Stimulated activated naive CD4-positive, alpha-beta T cell treated with Interleukin-2 at 50 U/mL for 16 hours (primary cell): ENCODE results near the gene PPP3CA.

Experiments
- DNase-seq: peaks from one replicate; lab custom pipeline; 2025; lab: John Stamatoyannopoulos, UW

Gene PPP3CA

DNA sequence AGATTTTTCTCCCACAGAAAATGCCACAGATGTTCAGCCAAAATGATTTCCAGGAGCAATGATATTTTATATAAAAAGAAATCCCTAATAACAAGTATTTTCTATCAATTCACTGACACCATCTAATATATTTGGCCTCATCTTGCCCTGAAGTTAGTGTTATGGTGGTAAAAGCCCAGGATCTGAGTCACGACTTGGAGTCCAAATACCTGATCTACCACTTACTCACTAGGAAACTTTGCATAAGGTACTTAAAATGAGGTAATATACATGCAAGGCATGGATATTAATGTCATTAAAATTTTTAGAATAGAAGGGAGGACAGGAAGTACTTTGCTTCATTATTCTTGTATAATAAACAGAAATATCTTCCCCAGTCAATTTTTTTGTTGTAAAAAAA is 16.3 kb downstream of the PPP3CA start:
- DNase-seq, result no peak

DNA sequence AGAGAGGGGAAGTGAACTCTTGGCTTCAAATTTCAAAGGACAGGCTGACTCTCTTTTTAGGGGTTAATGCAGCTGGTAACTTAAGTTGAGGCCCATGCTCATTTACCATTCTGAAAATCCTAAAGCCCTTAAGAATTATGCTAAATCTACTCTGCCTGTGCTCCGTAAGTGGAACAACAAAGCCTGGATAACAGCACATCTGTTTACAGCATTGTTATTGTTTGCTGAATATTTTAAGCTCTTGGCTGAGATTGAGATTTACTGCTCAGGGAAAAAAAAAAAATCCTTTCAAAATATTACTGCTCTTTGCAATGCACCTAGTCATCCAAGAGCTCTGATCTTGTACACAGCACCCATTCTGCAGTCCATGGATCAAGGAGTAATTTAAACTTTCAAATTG is 17.7 kb downstream of the PPP3CA start:
- no peak for DNase-seq

DNA sequence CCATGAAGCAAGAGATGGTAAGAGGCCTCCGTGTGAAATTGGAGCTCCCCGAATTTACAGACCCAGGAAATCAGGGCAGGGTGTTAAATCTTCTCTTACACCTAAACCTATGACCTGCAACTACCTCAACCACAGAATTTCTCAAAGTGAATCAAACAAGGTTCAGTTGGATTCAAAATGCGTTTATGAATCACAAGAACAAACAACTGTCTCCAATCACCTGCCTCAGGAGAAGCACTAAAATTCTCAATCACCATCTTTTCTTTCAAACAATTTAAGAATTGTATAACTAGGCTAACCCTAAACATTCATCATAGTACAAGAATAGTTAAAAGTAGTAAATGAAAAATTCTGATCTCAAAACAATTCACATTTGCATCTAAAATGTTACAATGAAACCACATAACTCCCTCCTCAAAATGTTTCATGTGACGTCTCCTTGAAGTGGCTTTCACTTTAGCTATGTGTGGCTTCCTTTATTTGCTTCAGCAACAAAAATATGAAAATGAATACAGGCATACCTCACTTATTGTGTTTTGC is 19.2 kb downstream of the PPP3CA start:
- no peak for DNase-seq

DNA sequence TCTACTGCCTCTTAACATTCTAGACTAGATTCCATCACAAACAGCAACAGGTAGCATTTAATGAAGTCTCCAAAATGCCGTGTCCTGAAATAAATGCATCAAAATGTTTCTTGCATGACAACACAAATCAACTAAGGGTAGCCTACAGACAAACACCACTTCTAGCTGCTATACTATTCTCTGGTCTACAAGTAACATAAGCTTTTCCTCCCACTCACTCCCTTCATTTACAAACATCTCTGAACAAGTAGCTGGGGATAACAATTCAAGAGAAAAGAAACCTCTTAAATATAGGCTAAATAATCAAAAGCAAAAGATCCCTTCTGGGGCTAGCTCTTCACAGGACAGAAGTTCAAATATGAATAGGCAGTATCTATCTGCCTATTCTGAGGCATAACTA is 20.8 kb downstream of the PPP3CA start:
- no peak for DNase-seq

DNA sequence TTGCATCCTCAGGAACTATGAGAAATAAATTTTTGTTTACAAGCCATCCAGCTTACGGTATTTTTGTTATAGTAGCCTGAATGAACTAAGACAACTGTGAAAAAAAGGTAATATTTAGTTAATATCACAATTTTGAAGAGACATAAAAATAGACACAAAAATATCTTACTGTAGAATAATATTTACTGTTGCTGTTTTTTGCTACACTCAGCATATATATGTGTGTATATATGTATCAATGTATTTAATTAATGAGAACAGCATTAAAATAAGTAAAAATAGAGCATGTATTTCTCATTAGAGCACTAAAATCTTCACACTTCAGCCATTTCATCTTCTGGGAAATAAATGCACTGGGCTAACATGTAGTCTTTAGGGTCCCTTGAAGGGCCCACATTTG is 24.6 kb downstream of the PPP3CA start:
- DNase-seq, result no peak

DNA sequence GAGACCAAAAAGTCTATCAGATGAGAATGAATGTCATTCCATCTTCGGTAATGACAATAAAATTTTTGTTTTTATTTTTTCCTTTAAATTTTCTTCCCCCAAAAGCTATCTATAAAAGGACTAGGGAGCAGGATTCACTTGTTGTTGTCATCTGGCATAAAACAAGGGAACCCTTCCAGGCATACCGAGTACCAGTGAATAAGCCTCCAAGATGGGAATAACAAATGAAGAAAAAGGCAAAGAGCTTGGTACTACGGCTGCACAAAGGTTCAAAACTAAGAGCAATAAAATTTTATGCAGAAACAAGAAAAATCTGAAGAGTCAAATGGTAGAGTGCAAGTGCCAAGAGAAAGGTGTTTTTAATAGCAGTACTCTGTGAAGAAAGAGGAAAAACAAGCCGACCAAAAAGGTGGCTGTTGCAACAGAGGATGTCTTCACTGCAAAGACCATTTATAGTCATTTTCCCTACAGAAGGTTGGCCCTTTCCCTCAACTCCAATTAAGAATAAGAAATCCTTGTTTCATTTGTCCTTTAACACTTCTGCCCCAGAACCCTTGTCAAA is 25.8 kb downstream of the PPP3CA start:
- no peak for DNase-seq

DNA sequence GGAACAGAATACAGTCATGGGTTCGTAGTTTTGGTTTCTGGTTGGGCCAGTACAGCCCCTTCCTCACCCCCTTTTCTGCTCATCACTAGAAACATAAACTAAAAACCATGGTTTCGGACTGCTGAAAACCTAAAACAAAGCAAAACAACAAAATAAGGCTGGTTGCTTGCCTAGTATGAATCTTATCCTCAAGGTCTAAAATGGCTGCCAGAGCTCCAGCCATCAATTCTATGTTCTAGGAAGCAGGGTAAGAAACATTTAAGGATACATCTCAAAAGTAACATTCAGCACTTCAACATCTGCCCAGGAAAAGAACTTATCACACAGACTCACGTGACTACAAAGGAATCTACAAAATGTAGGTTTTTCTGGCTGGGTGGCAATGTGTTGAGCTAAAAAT is 31.5 kb downstream of the PPP3CA start:
- DNase-seq, result no peak

DNA sequence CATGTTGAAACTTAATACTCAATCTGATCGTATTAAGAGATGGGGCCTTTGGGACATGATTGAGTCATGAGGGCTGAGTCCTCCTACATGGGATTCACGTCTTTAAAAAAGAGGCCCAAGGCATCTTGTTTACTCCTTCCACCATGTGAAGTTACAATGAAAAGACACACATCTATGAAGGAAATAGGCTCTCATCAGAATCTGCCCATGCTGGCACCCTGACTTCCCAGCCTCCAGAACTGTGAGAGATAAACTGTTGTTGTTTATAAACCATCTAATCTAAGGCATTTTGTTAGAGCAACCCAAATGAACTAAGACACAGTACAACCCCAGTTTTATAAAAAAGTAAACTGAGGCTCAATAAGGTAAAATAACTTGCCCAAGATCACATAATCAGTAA is 32.3 kb downstream of the PPP3CA start:
- no peak for DNase-seq

DNA sequence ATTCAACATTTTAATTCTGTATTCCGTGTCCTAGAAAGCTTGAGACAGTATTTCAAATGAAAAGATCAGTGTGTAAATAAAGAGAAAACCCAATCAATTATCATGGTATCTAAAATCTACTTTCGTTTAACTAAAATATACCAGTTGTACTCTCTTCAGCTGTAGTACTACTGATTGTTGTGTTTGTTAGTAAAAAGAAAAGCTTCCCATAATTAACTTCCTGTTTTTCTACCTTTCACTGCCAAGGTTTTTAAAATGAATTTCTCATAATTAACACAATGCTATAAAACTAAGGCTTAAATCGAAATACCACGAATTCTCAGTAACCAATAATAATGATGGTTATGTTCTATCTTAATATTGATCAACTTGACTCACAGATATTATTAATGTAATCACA is 37.4 kb downstream of the PPP3CA start:
- DNase-seq, result no peak

DNA sequence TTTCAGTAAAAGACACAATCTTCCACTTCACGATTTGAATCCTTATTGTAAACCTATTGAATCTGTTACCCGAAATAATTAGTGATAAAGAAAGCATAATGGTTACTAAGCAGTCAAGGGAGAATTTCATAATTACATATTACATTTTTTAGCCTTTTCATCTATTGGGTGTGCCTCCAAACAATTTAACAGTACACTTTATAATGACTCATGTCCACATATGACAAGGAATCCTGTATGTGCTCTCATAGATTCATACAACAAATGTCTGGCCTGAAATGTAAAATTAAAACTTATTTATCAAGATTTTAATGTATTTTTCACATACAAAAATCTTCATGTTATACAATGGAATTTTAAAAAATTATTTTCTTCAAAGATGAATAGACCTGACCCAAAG is 39.4 kb downstream of the PPP3CA start:
- no peak for DNase-seq

DNA sequence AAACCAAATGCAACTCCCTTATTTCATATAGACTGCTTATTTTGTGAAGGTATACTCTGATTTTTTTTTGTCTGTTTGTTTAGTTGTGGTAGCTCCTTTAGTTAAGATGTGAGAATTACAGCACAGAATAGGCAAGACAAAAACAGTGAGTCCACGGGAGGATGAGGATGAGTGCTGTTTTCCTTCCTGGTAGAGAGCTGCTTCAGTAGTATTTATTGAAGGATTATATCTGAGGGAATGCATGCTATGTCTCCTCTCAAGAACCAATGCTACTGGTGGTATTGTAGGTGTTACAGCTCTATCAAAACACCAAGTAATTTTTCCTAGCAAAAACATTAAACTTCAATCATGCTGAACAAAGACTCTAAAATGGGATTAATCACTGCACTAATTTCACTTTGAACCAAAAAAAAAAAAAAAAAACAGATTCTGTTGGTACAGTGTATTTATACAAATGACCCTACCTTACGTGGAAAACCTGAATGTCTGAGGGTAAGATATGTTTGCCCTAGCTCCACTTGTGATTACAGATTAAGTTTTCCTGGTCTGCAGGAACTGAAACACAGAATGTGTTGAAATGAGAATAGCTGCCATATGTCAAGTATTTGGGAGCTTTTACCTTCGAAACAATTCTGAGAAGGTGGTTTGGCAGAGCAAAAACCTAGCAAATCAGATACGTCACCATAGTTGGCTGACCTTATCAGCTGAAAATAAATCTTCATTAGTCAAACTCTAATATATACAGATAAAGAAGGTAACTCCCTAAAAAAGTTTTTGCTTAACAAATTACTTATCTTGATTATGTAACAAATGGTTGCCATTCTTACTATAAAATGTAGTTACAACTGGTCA is 40.3 kb downstream of the PPP3CA start:
- no peak for DNase-seq

DNA sequence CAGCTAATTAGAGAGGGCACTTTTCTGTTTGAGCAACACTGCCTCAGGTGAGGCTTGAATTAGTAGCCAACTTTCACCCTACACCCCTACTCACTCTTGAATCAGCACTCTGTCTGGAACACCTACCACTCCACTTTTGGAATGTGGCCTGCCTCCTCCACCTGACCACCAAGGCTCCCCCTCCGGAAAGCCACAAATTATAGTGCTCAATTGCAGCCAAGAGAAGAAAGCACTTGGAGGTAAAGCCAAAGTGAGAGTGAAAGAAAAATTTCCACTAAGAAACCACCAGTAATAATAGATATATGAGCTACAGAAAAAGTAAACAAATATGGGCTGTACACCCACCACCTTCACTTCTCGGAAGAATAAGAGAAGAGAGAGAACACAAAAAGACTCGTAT is 41.1 kb downstream of the PPP3CA start:
- peak; percentile 17 for DNase-seq

DNA sequence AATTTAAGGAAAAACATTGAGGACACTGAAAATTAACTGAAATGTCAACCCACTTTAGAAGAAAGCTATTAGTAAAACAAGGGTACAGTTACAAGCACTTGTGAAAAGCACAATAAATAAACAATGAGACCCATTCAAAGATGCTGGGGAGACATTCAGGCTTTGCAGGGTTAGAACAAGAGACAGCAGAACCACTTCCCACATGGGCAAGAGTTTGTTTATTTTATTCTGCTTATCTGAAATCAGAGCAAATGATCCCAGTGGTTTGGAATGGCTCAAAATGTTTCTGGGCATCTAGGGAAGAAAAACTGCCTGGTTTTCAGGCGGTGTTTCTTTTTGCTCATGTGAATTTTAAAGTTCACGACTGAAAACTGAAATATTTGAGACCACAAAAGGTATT is 42.4 kb downstream of the PPP3CA start:
- DNase-seq, result no peak

DNA sequence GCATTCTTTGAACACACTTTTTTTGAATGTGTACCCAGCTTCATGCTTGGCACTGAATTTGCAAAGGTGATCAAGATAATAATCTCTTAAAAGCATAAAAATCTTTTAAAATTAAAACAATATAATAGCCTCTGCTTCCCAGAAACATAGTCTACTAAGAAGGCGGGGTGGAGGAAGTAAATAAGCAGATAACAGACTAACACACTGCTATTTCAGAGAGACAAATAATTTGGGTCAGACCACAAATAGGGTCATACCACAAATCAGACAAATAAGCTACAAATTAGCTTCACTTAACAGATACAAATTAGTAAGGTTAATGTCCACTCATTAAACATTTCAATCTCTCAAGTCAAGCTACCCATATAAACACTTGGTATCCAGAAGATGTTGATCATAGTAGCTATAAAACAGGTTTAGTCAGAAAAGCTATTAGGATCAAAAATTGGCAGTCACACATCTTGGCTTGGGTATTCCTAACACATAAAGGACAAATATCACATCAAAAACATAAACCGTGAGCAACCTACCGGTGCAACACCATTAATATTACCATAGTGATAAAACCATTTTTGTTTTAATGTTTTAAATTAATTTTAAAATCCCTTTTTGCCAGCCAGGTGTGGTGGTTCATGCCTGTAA is 47.3 kb downstream of the PPP3CA start:
- DNase-seq, result no peak

DNA sequence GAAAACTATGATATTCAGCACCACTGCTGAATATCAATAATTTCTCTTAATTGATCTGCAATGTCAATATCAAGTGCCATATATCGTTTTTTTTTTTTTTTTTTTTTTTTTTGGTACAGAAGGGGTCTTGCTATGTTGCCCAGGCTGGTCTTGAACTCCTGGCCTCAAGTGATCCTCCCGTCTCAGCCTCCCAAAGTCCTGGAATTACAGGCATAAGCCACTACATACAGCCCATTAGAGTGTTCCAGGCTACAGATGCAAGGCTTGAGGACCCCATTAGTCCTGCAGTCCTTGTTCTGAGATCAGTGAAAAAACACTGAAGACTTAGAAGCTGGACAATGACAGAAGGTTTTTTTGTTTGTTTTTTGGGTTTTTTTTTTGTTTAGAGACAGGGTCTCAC is 48.3 kb downstream of the PPP3CA start:
- DNase-seq, result no peak

DNA sequence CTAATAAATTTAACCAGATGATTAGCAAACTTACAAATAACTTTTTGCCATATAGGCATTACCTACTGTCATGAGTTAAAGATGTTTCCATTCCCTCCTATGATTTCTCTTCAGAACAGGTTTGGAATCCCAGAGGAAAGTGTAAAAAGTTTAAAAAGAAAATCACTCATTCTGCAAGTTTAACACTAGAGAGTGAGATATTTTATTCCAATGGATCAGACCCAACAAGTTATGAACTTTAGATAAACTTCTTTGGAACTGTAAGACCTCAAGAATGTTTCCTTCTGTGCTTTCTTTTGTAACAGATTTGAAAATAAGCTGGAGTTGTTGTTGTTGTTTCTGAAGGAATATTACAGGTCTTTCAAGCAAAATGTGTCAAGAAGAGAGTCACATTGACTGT is 51.6 kb downstream of the PPP3CA start:
- DNase-seq, result no peak

DNA sequence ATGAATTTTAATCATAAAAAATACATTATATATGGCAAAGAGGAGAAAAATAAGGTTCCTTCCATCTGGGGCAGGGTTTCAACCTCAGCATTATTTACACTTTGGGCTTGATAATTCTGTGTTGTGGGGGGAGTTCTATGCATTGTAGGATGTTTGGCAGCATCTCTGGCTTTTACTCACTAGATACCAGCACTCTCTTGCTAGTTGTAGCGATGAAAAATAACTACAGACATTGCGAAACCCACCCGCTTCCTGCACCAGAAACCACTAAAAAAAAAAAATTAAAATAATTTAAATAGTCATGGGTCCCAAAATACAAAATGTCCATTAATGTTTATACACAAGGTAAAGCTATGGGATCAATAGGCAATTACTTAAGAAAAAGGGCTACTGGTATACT is 52.7 kb downstream of the PPP3CA start:
- DNase-seq, result no peak

DNA sequence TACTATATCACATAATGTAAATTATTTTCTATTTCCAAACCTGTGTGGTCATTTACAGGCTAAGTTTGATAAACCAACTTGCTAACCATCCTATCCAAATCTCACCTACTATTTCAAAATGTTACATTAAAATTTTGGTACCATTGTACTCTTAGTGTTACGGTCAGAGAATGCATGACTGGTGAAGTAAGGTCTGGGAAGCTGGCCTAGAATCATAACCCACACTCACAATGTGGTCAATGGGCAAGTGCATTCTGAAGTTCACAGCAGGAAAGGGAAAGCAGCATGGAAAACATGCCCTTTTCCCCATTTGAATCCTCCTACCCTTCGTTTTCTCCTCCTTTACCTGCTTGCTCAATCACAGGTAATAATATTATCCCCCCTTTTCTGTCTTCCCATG is 54.4 kb downstream of the PPP3CA start:
- DNase-seq, result no peak

DNA sequence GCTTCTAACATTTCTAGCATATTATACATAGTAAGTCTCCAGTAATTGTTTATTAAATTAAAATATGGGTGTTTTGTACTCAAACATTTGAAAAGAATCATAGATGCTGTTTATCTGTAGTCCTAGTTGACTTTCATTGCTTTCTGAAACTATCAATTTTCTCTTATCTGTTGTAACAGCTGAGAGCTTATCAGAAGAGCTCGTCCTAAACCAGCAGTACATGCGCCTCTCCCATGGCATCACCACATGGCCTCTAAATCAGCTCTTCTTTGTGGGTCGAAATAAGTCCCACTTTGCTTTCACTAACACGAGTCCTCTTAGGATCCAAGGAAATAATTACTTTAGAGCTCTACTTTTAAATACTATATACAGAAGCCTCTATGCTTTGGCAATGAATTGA is 55.1 kb downstream of the PPP3CA start:
- DNase-seq, result no peak

DNA sequence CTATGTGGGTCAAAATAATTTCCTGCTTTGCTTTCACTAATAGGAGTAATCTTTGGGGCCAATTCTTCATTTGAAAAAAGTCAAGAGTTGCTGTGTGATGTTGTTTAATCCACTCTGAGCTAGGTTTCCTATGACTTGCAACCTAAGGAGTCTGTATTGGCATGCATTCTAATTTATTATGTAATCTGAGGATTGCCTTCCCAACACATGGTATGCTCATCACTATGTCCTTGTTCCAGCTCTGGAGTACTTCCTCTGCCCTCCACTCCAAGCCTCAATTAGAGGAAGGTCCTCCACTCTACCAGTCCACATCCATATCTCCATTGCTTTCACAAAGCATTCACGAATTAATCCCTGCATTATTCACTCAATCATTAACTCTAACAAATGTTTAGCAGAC is 56.1 kb downstream of the PPP3CA start:
- DNase-seq, result no peak

DNA sequence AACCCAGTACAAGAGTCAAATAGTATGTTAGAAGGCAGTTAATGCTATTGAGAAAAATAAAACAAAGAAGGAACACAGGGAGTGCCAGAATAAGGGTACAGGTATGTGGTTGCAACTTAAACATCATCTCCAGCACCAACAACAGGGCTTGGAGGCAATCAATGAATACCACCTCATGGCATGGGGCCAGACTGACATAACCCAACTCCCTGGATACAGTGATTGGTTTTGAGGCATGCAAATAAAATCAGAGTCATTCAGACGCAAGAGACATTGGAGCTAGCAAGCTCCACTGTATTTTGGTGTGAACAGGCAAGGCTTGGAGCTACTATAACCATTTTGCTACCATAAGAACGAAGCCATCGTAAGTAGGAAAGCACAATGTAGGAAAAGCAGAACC is 56.7 kb downstream of the PPP3CA start:
- DNase-seq, result no peak

DNA sequence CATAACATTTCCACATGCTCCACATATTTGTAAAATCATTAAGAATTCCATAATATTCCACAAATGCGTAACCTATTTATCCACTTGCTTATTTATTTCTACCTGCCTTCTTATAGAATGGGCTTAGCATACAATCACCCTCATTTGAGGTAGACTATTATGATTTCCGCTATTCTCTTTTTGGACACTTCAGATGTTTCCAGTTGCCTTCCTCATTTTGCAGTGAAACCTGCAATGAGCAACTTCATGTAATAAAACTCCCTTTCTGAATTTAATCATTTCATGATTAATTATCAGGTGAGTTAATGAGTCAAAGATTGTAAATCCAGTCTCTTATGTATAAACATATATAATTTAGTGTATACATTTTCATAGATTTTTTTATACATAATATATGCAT is 58.0 kb downstream of the PPP3CA start:
- no peak for DNase-seq
